ENCODE results near the gene AGTPBP1.

DNA sequence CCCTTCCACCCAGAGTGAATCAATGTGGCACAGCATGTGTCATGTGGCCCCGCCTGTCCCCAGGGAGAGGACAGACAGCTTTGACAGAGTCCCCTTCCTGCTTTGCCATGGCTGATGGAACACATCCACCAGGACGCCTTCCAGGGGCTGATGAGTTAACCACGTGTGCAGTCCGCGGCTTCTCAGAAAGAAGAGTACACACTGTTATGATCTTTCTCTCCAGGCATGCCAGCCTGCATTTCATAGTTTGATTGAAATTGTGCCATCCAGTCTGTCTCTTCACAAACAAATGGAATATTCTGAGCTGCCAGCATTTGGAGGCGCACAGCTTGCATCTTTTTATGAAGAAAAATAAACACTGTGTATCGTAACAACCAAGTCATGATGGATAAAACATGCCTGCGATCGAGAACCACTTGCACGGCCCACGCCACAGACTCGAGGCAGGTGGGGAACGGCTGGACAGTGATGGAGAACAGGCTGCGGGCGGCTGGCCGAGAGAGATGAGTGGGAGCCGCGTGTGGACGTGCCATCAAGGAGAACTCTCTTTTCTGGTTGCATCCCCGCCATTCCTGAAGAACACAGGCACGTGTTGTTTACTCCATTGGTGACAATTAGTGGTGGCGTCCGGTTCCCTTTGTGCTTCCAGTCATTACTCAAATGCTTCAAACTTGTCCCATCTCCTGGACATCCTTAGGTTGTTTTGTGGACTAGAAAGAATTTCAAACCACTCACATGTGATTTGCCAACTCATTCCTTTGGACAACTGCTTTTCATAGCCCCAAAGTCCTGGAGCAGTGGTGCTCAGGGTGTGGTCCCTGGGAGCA is 220.2 kb downstream of the AGTPBP1 start:
- TF ChIP-seq POLR2A (IDR thresholded peaks at IDR 0.05; ENCODE audit: low read depth, low read length) (no peak), TAF1 (IDR thresholded peaks at IDR 0.05; ENCODE audit: borderline replicate concordance, low read depth, low read length) (no peak), POLR2AphosphoS5 (IDR thresholded peaks at IDR 0.05; ENCODE audit: low read depth, low read length) (no peak)

Measured in GM12892 (cell line).